BLaER1 (cell line): ENCODE data around the gene ESRRB.

Source experiments
- H3K27ac ChIP-seq: shearing (Covaris generic); formaldehyde crosslinking; 2 replicates; pipeline ENCODE4 v1.8.1; 2022
- H3K27me3 ChIP-seq: shearing (Covaris generic); formaldehyde crosslinking; 2 replicates; pipeline ENCODE4 v1.8.1; 2022
- H3K36me3 ChIP-seq: shearing (Covaris generic); formaldehyde crosslinking; 2 replicates; pipeline ENCODE4 v1.8.1; 2022
- H3K4me1 ChIP-seq: shearing (Covaris generic); formaldehyde crosslinking; 2 replicates; pipeline ENCODE4 v1.8.1; 2022
- H3K4me2 ChIP-seq: shearing (Covaris generic); formaldehyde crosslinking; 2 replicates; pipeline ENCODE4 v1.8.1; 2022
- H3K4me3 ChIP-seq: shearing (Covaris generic); formaldehyde crosslinking; 2 replicates; pipeline ENCODE4 v1.8.1; 2022
- H3K9ac ChIP-seq: shearing (Covaris generic); formaldehyde crosslinking; 2 replicates; pipeline ENCODE4 v1.8.1; 2022
- H3K9me3 ChIP-seq: shearing (Covaris generic); formaldehyde crosslinking; 2 replicates; pipeline ENCODE4 v1.8.1; 2022
- H4K20me1 ChIP-seq: shearing (Covaris generic); formaldehyde crosslinking; 2 replicates; pipeline ENCODE4 v1.8.1; 2022
- Cebpa-rat ChIP-seq: shearing (Covaris generic); IDR thresholded peaks from 2 replicates; pipeline ENCODE4 v1.8.1; 2022

Gene ESRRB

DNA sequence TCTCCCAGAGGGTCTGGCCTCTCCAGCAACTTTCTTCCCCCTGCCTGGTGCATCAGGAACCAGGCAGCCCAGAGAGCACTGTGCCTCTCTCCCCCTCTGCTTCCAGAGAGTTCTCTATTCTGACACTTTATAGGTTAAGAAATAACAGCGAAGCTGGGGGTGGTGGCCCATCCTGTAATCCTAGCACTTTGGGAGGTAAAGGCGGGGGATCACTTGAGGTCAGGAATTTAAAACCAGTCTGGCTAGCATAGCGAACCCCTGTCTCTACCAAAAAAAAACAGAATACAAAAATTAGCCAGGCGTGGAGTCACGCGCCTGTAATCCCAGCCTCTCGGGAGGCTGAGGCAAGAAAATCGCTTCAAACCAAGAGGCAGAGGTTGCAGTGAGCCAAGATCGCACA lies 58.3 kb downstream of the ESRRB start:
- no peaks in the 10 kb centered on the region; the same call in 1 of the 2 replicates for H3K27me3 ChIP-seq
- 0 out of 2 replicates have a peak overlapping the region, but pooled peaks have one; percentile 5 for H3K4me3 ChIP-seq
- peaks cover 56% of the 10 kb centered on the region for H3K4me1 ChIP-seq
- TF ChIP-seq Cebpa-rat = no peak
- H3K9me3 ChIP-seq = no peaks in the 10 kb centered on the region
- no peaks in the 10 kb centered on the region for H4K20me1 ChIP-seq
- H3K9ac ChIP-seq = no peak overlapping the region
- H3K4me2 ChIP-seq = peak overlapping the region; percentile 83
- no peaks in the 10 kb centered on the region for H3K36me3 ChIP-seq
- H3K27ac ChIP-seq = peak overlapping the region; percentile 57; the same call in 1 of the 2 replicates

DNA sequence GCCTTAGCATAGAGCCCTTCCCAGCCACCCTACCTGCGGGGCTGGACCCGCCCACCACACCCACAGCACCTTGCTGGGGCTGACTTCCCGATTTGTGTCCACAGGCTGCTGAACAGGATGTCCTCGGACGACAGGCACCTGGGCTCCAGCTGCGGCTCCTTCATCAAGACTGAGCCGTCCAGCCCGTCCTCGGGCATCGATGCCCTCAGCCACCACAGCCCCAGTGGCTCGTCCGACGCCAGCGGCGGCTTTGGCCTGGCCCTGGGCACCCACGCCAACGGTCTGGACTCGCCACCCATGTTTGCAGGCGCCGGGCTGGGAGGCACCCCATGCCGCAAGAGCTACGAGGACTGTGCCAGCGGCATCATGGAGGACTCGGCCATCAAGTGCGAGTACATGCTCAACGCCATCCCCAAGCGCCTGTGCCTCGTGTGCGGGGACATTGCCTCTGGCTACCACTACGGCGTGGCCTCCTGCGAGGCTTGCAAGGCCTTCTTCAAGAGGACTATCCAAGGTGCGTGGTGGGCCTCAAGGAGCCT lies 63.4 kb downstream of the ESRRB start:
- Histone ChIP-seq H4K20me1 (no peaks in the 10 kb centered on the region), H3K27ac (no peak overlapping the region), H3K36me3 (no peaks in the 10 kb centered on the region), H3K4me3 (no peak overlapping the region), H3K9ac (no peak overlapping the region), H3K27me3 (no peaks in the 10 kb centered on the region), H3K9me3 (no peaks in the 10 kb centered on the region), H3K4me2 (no peak overlapping the region), H3K4me1 (peaks cover 17% of the 10 kb centered on the region)
- TF ChIP-seq Cebpa-rat = no peak

DNA sequence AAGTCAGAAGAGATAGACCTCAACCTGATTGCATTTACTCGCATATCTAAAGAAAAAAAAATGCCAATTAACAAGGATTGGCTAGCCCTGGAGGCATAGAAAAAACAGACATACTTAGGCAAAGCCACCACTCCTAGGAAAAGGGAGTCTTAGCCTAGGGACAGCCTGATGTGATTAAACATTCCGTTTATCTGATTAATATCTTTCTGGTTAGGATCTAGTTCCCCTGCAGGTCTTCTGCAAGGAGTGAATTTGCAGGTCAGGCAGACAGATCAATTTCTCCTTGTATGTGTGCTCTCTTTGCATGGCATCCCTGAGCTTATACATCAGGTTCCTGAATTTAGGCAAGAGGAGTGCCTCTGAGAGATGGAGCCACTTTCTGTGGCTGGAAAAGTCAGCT lies 70.5 kb downstream of the ESRRB start:
- no peaks in the 10 kb centered on the region for H3K36me3 ChIP-seq
- H3K27me3 ChIP-seq = no peaks in the 10 kb centered on the region
- H3K9me3 ChIP-seq = no peaks in the 10 kb centered on the region
- H3K4me2 ChIP-seq = no peak overlapping the region
- H4K20me1 ChIP-seq = no peaks in the 10 kb centered on the region
- H3K27ac ChIP-seq = no peak overlapping the region
- no peak for TF ChIP-seq Cebpa-rat
- H3K9ac ChIP-seq = no peak overlapping the region
- no peak overlapping the region for H3K4me3 ChIP-seq
- H3K4me1 ChIP-seq = no peaks in the 10 kb centered on the region

DNA sequence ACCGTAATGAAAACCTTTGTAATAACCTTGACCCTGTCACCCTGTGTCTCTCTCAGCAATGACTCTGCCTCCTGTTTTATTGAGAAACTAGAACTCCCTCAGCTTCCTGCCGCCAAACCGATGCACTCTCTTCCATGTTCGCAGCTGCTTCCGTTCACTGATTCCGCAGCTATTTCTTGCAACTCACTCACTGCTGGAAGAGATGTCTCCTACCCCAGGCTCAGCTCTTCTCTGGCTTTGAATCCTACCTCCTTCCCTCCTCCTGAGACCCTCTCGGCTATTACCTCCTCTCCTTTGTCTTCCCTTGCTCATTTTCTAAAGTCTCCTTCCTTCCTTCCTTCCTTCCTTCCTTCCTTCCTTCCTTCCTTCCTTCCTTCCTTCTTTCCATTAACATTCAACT lies 71.0 kb downstream of the ESRRB start:
- Histone ChIP-seq H4K20me1 (no peaks in the 10 kb centered on the region), H3K9ac (no peak overlapping the region), H3K27me3 (no peaks in the 10 kb centered on the region), H3K27ac (no peak overlapping the region), H3K36me3 (no peaks in the 10 kb centered on the region), H3K9me3 (no peaks in the 10 kb centered on the region), H3K4me1 (peaks cover under 1% of the 10 kb centered on the region; the same call in 1 of the 2 replicates), H3K4me3 (no peak overlapping the region), H3K4me2 (no peak overlapping the region)
- no peak for TF ChIP-seq Cebpa-rat

DNA sequence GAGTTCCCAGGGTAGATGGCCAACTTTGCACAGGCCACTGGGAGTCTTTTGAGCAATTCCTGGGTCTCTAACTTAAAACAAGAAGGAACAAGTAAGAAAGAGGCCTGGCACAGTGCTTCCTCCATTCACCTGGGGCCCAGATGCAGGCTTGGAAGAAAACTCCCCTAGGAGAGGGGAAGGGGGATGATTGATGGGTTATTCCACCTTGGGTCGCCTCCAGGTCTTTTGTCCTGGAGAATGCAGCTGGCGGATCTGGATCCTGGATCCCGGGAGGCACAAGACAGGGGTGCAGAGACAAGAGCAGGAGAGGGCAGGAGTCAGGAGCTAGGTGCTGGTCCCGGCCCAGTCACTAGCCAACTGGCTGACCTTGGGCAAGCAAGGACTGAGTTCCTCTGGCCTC lies 74.5 kb downstream of the ESRRB start:
- no peaks in the 10 kb centered on the region for H3K36me3 ChIP-seq
- H3K4me3 ChIP-seq = no peak overlapping the region
- TF ChIP-seq Cebpa-rat = no peak
- peaks cover 5% of the 10 kb centered on the region; the same call in 1 of the 2 replicates for H3K4me1 ChIP-seq
- no peak overlapping the region for H3K9ac ChIP-seq
- no peak overlapping the region for H3K4me2 ChIP-seq
- H3K27me3 ChIP-seq = no peaks in the 10 kb centered on the region
- no peaks in the 10 kb centered on the region for H4K20me1 ChIP-seq
- no peaks in the 10 kb centered on the region for H3K9me3 ChIP-seq
- no peak overlapping the region for H3K27ac ChIP-seq

DNA sequence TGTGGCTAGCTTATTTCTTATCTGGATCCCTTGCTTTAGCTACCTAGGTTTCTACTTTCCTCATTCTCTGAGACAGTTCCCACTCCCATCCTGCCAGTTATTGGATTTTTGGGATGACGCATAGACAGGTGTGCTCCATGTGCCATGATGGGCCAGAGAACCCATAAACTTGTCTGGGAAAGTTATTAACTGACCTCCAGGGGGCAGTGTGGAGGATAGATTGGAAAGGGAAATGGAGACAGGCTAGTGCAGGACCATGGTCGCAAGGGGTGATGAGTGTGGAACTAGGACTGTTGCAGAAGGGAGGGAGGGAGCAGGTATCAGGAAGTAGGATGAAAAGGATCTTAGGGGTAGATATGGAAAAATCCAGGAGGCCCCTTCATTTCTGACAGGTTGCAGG lies 80.3 kb downstream of the ESRRB start:
- H3K9me3 ChIP-seq = no peaks in the 10 kb centered on the region
- no peak overlapping the region for H3K4me2 ChIP-seq
- H3K4me3 ChIP-seq = no peak overlapping the region
- H3K36me3 ChIP-seq = no peaks in the 10 kb centered on the region
- H4K20me1 ChIP-seq = no peaks in the 10 kb centered on the region
- H3K27ac ChIP-seq = no peak overlapping the region
- H3K9ac ChIP-seq = no peak overlapping the region
- no peak for TF ChIP-seq Cebpa-rat
- peaks cover 5% of the 10 kb centered on the region; the same call in 1 of the 2 replicates for H3K4me1 ChIP-seq
- H3K27me3 ChIP-seq = no peaks in the 10 kb centered on the region

DNA sequence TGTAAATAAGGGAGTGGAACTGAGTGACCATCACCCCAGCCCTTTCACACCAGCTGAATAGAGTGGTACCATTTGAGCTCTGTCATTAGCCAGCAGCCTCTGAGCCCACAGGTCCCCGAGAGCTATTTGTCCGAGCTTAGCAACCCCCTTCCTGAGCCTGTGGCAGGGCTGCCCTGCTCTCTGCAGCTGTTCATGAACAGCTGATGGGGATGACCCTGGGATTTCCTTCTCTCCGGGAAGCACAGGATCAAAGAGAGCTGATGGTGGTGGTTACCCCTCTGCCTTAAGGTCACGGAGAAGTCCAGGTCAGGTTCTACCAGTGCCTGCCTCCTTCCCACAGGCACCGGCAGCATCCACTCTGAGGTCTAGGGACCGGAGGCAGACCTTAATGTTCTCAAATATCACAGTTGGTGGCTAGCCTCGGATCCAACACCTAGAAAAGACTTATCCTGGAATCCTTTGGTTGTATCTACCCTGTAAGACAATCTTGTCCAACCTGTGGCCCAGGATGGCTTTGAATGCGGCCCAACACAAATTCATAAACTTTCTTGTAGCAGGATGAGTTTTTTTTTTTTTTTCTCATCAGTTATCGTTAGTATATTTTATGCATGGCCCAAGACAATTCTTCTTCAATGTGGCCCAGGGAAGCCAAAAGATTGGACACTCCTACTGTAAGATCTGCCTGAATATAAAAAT lies 81.1 kb downstream of the ESRRB start:
- Histone ChIP-seq H3K9ac (no peak overlapping the region), H3K9me3 (no peaks in the 10 kb centered on the region), H4K20me1 (no peaks in the 10 kb centered on the region), H3K4me1 (peaks cover 3% of the 10 kb centered on the region; the same call in 1 of the 2 replicates), H3K27ac (no peak overlapping the region), H3K4me2 (no peak overlapping the region), H3K4me3 (no peak overlapping the region), H3K36me3 (no peaks in the 10 kb centered on the region), H3K27me3 (no peaks in the 10 kb centered on the region)
- no peak for TF ChIP-seq Cebpa-rat

DNA sequence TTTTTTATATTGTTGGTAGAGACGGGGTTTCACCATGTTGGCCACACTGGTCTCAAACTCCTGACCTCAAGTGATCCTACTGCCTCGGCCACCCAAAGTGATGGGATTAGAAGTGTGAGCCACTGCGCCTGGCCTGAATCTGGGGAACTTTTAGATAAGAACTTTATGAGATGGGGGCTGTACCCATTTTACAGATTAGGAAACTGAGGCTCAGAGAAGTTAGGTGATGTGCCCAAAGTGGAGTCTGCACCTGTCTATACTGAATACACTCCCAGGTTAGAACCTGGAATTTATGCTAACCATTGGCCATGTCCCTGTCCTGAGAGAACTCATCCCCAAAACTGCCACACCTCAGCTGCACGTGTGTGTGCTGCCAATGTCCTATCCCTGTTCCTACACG lies 81.9 kb downstream of the ESRRB start:
- Histone ChIP-seq H3K36me3 (no peaks in the 10 kb centered on the region), H3K4me2 (no peak overlapping the region), H3K9ac (no peak overlapping the region), H3K27ac (no peak overlapping the region), H3K9me3 (no peaks in the 10 kb centered on the region), H3K4me3 (no peak overlapping the region), H4K20me1 (no peaks in the 10 kb centered on the region), H3K27me3 (no peaks in the 10 kb centered on the region), H3K4me1 (no peaks in the 10 kb centered on the region)
- TF ChIP-seq Cebpa-rat = no peak

DNA sequence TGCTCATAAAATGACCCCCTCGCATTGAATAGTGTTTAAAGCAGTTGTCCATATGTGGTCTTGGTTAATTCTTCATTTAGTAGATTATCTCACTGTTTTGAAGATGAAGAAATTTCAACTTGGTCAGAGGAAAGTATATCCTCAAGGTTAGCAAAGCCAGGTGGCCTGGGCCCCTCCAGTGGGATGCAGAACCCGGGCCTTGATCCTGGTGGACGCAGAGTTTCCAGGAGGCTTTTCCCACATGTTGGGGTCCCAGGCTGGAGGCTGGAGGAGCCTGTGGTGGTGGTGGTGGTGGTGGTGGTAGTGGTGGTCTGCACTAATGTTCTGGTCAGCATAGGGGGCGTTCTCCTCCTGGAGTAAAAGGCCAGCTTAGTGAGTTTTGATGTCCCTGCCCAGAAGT lies 85.9 kb downstream of the ESRRB start:
- no peaks in the 10 kb centered on the region for H3K9me3 ChIP-seq
- H3K27ac ChIP-seq = no peak overlapping the region
- H3K9ac ChIP-seq = no peak overlapping the region
- H3K4me3 ChIP-seq = no peak overlapping the region
- no peaks in the 10 kb centered on the region for H3K36me3 ChIP-seq
- H3K4me1 ChIP-seq = no peaks in the 10 kb centered on the region
- no peaks in the 10 kb centered on the region for H4K20me1 ChIP-seq
- TF ChIP-seq Cebpa-rat = no peak
- H3K4me2 ChIP-seq = no peak overlapping the region
- H3K27me3 ChIP-seq = no peaks in the 10 kb centered on the region

DNA sequence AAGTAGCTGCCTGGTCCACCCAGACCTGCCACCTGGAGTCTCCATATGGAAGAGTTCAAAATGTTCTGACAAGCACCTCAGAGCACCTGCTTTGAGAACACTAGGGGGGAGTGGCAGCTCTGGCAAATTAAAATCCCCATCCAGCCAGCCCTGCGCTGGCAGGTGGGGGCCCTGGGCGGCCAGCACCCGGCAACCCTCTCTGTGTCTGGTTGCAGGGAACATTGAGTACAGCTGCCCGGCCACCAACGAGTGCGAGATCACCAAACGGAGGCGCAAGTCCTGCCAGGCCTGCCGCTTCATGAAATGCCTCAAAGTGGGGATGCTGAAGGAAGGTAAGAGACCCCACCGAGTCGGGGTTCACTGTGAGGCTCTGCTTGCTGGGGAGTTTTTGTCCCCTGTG lies 86.4 kb downstream of the ESRRB start:
- H3K9ac ChIP-seq = no peak overlapping the region
- H3K27ac ChIP-seq = no peak overlapping the region
- no peaks in the 10 kb centered on the region for H3K36me3 ChIP-seq
- H3K9me3 ChIP-seq = no peaks in the 10 kb centered on the region
- no peaks in the 10 kb centered on the region for H3K27me3 ChIP-seq
- H4K20me1 ChIP-seq = no peaks in the 10 kb centered on the region
- no peak for TF ChIP-seq Cebpa-rat
- H3K4me3 ChIP-seq = no peak overlapping the region
- H3K4me1 ChIP-seq = no peaks in the 10 kb centered on the region
- no peak overlapping the region for H3K4me2 ChIP-seq
